ENCODE measurements around the gene PEPD.

The PEPD gene

GRCh38 chr19:33419788-33420130, 101.8 kb downstream of the PEPD start:
- H3K4me3 ChIP-seq (ENCODE audit: low read length): no peak overlapping the region
- DNase-seq (ENCODE audit: low read depth): no peak
- no peak for TF ChIP-seq CTCF (conservative IDR thresholded peaks at IDR 0.05; ENCODE audit: low read depth, low read length)

GRCh38 chr19:33418871-33419787, 102.5 kb downstream of the PEPD start:
- DNase-seq (ENCODE audit: low read depth): no peak
- no peak for TF ChIP-seq CTCF (conservative IDR thresholded peaks at IDR 0.05; ENCODE audit: low read depth, low read length)
- H3K4me3 ChIP-seq (ENCODE audit: low read length): no peak overlapping the region

- DNase-seq (ENCODE audit: low read depth): no peak
- no peak for TF ChIP-seq CTCF (conservative IDR thresholded peaks at IDR 0.05; ENCODE audit: low read depth, low read length)
- no peak overlapping the region for H3K4me3 ChIP-seq (ENCODE audit: low read length)
Measured at GRCh38 chr19:33418461-33418860, 103.1 kb downstream of the PEPD start.

- TF ChIP-seq CTCF (conservative IDR thresholded peaks at IDR 0.05; ENCODE audit: low read depth, low read length): no peak
- DNase-seq (ENCODE audit: low read depth): no peak
- no peak overlapping the region for H3K4me3 ChIP-seq (ENCODE audit: low read length)
Measured at GRCh38 chr19:33417751-33418150, 103.8 kb downstream of the PEPD start.

GRCh38 chr19:33416307-33417215, 105.0 kb downstream of the PEPD start:
- H3K4me3 ChIP-seq (ENCODE audit: low read length): peak overlapping the region; percentile 9
- DNase-seq (ENCODE audit: low read depth): peak; percentile 25
- peak; percentile 86 for TF ChIP-seq CTCF (conservative IDR thresholded peaks at IDR 0.05; ENCODE audit: low read depth, low read length)

GRCh38 chr19:33414667-33415605, 106.7 kb downstream of the PEPD start:
- no peak for TF ChIP-seq CTCF (conservative IDR thresholded peaks at IDR 0.05; ENCODE audit: low read depth, low read length)
- H3K4me3 ChIP-seq (ENCODE audit: low read length): no peak overlapping the region
- no peak for DNase-seq (ENCODE audit: low read depth)
